ENCODE results near the gene STN1. TPM values are rescaled to one million over a fixed set of nuclear protein-coding genes. Genes with fewer than 3 reads are reported as not detected.

STN1 gene
- total RNA-seq, 1 donor from 2014 or later = 17.3 TPM

GRCh38 chr10:103896225-103896624, 21.8 kb downstream of the STN1 start:
- no peak for TF ChIP-seq CTCF (IDR thresholded peaks at IDR 0.05; ENCODE audit: insufficient read depth, low read depth, low read length)
- no peak for TF ChIP-seq EZH2 (IDR thresholded peaks at IDR 0.05; ENCODE audit: insufficient read depth, low read length)
- H4K20me1 ChIP-seq (ENCODE audit: insufficient read depth, low read length) = no peaks in the 10 kb centered on the region
- no peaks in the 10 kb centered on the region for H3K27me3 Mint-ChIP-seq (ENCODE audit: low read depth, unreplicated experiment)
- FAIRE-seq (no peak), DNase-seq (ENCODE audit: low read depth) (no peak)
- peaks cover 7% of the 10 kb centered on the region for H3K36me3 Mint-ChIP-seq (ENCODE audit: low read depth, unreplicated experiment)
- no peaks in the 10 kb centered on the region for H3K9me3 ChIP-seq (ENCODE audit: insufficient read depth, low read depth, low read length)
- H3K9ac ChIP-seq (ENCODE audit: low read length) = no peak overlapping the region
- no peaks in the 10 kb centered on the region for H3K79me2 ChIP-seq (ENCODE audit: insufficient read depth, low read length)
- H3K9me3 Mint-ChIP-seq (ENCODE audit: unreplicated experiment) = no peaks in the 10 kb centered on the region
- H3K4me1 ChIP-seq (ENCODE audit: insufficient read depth, low read length) = peaks cover 20% of the 10 kb centered on the region
- peaks cover 14% of the 10 kb centered on the region for H3K36me3 ChIP-seq (ENCODE audit: insufficient read depth, low read length)
- no peak overlapping the region for H3K27ac Mint-ChIP-seq (ENCODE audit: unreplicated experiment)
- H3K4me1 Mint-ChIP-seq (ENCODE audit: low read depth, unreplicated experiment) = peaks cover 18% of the 10 kb centered on the region
- no peaks in the 10 kb centered on the region for H3K27me3 ChIP-seq (ENCODE audit: insufficient read depth, low read length)
- H2AFZ ChIP-seq (ENCODE audit: low read depth, low read length) = no peak overlapping the region
- H3K4me3 ChIP-seq (ENCODE audit: insufficient read depth, low read depth, low read length) = no peak overlapping the region
- H3K4me2 ChIP-seq (ENCODE audit: low read length) = peak overlapping the region; percentile 59
- peak overlapping the region; percentile 48 for H3K27ac ChIP-seq (ENCODE audit: low read depth, low read length)
- no peak overlapping the region for H3K4me3 Mint-ChIP-seq (ENCODE audit: unreplicated experiment)

GRCh38 chr10:103895411-103896186, 22.4 kb downstream of the STN1 start:
- Histone ChIP-seq H4K20me1 (ENCODE audit: insufficient read depth, low read length) (no peaks in the 10 kb centered on the region), H3K4me2 (ENCODE audit: low read length) (peak overlapping the region; percentile 59), H3K4me3 (ENCODE audit: insufficient read depth, low read depth, low read length) (no peak overlapping the region), H3K9ac (ENCODE audit: low read length) (no peak overlapping the region), H3K4me1 (ENCODE audit: insufficient read depth, low read length) (peaks cover 20% of the 10 kb centered on the region), H3K79me2 (ENCODE audit: insufficient read depth, low read length) (no peaks in the 10 kb centered on the region), H2AFZ (ENCODE audit: low read depth, low read length) (peak overlapping the region; percentile 46), H3K27ac (ENCODE audit: low read depth, low read length) (peak overlapping the region; percentile 48), H3K9me3 (ENCODE audit: insufficient read depth, low read depth, low read length) (no peaks in the 10 kb centered on the region), H3K36me3 (ENCODE audit: insufficient read depth, low read length) (peaks cover 19% of the 10 kb centered on the region), H3K27me3 (ENCODE audit: insufficient read depth, low read length) (no peaks in the 10 kb centered on the region)
- Mint-ChIP-seq H3K4me1 (ENCODE audit: low read depth, unreplicated experiment) (peaks cover 18% of the 10 kb centered on the region), H3K9me3 (ENCODE audit: unreplicated experiment) (no peaks in the 10 kb centered on the region), H3K36me3 (ENCODE audit: low read depth, unreplicated experiment) (peaks cover 9% of the 10 kb centered on the region), H3K27me3 (ENCODE audit: low read depth, unreplicated experiment) (no peaks in the 10 kb centered on the region), H3K27ac (ENCODE audit: unreplicated experiment) (no peak overlapping the region), H3K4me3 (ENCODE audit: unreplicated experiment) (no peak overlapping the region)
- FAIRE-seq (no peak), DNase-seq (ENCODE audit: low read depth) (peak; percentile 65)
- TF ChIP-seq EZH2 (IDR thresholded peaks at IDR 0.05; ENCODE audit: insufficient read depth, low read length) (no peak), CTCF (IDR thresholded peaks at IDR 0.05; ENCODE audit: insufficient read depth, low read depth, low read length) (no peak)

GRCh38 chr10:103894441-103894864, 23.5 kb downstream of the STN1 start:
- H3K4me3 ChIP-seq (ENCODE audit: insufficient read depth, low read depth, low read length) = no peak overlapping the region

More at GRCh38 chr10:103894441-103894864, 23.5 kb downstream of the STN1 start:
- no peak overlapping the region for H2AFZ ChIP-seq (ENCODE audit: low read depth, low read length)
- H3K27ac Mint-ChIP-seq (ENCODE audit: unreplicated experiment) = no peak overlapping the region
- no peak for TF ChIP-seq CTCF (IDR thresholded peaks at IDR 0.05; ENCODE audit: insufficient read depth, low read depth, low read length)
- no peak for TF ChIP-seq EZH2 (IDR thresholded peaks at IDR 0.05; ENCODE audit: insufficient read depth, low read length)
- no peaks in the 10 kb centered on the region for H3K27me3 Mint-ChIP-seq (ENCODE audit: low read depth, unreplicated experiment)
- H3K27ac ChIP-seq (ENCODE audit: low read depth, low read length) = no peak overlapping the region
- FAIRE-seq (no peak), DNase-seq (ENCODE audit: low read depth) (no peak)
- H3K36me3 Mint-ChIP-seq (ENCODE audit: low read depth, unreplicated experiment) = peaks cover 7% of the 10 kb centered on the region
- H3K27me3 ChIP-seq (ENCODE audit: insufficient read depth, low read length) = no peaks in the 10 kb centered on the region
- H3K36me3 ChIP-seq (ENCODE audit: insufficient read depth, low read length) = peaks cover 19% of the 10 kb centered on the region
- H3K79me2 ChIP-seq (ENCODE audit: insufficient read depth, low read length) = no peaks in the 10 kb centered on the region
- H3K4me1 ChIP-seq (ENCODE audit: insufficient read depth, low read length) = peaks cover 20% of the 10 kb centered on the region
- no peaks in the 10 kb centered on the region for H3K9me3 ChIP-seq (ENCODE audit: insufficient read depth, low read depth, low read length)
- peak overlapping the region; percentile 22 for H3K9ac ChIP-seq (ENCODE audit: low read length)
- H3K4me3 Mint-ChIP-seq (ENCODE audit: unreplicated experiment) = no peak overlapping the region
- no peaks in the 10 kb centered on the region for H4K20me1 ChIP-seq (ENCODE audit: insufficient read depth, low read length)
- H3K9me3 Mint-ChIP-seq (ENCODE audit: unreplicated experiment) = no peaks in the 10 kb centered on the region
- peak overlapping the region; percentile 59 for H3K4me2 ChIP-seq (ENCODE audit: low read length)
- H3K4me1 Mint-ChIP-seq (ENCODE audit: low read depth, unreplicated experiment) = peaks cover 22% of the 10 kb centered on the region

All from astrocyte (in vitro differentiated cells and primary cell).